Measurements from ENCODE around the gene XYLT1.

The XYLT1 gene

DNA sequence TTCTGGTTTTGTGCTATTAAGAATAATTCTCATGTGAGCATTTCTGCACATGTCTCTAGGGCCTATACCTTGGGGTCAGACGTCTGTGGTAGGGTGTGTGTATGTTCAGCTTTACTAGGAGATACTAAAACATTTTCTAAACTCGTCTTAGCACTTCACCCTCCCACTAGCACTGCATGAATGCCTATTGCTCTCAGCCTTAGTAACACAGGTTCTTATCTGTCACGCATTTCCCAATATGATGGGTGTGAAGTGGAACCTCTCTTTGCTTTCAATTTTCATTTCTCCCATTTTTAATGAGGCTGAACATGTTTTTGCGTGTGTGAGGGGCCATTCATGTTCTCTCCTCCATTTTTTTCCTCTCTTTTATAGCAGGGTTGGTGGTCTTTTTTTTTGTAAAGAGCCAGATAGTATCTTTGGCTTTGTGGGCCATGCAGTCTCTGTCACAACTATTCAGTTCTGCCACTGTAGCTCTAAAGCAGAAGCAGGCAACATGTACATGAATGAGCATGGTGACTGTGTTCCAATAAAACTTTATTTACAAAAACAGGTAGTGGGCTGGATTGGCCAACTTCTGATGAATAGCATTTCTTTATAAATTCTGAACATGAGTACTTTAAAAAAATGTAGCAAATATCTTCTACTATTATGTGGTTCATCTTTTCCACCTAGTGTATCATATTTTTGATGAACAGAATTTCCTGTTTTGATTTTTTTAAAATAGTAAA is 354.0 kb downstream of the XYLT1 start:
- H3K4me3 ChIP-seq (ENCODE audit: low read length) = no peak overlapping the region
- no peak for TF ChIP-seq CTCF (IDR thresholded peaks at IDR 0.05; ENCODE audit: insufficient read depth, low read depth, low read length, missing control alignments)
- DNase-seq (ENCODE audit: low read depth) = no peak

GRCh38 chr16:17109413-17109812 is 361.3 kb downstream of the XYLT1 start:
- TF ChIP-seq CTCF (IDR thresholded peaks at IDR 0.05; ENCODE audit: insufficient read depth, low read depth, low read length, missing control alignments) = no peak

DNA sequence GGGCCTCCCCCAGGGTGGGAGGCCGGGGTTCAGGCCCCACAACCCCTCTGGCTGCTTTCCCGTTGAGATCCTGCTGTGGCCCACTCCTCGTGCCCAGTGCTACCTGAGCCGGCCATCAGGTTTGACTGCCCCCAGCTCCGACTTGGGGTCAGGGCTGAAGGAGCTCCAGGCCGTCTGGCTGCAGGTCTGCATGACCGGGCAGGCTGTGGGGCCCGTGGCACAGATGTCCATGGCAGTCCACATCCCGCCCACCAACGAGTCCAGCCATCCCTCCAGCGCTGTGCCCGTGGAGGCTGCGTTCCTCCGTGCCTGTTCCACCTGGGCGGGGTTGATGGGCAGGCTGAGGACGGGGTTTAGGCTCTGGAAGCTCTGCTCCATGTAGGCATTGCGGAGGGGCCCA is 362.2 kb downstream of the XYLT1 start:
- no peak overlapping the region for H3K4me3 ChIP-seq (ENCODE audit: low read length)
- DNase-seq (ENCODE audit: low read depth) = no peak
- no peak for TF ChIP-seq CTCF (IDR thresholded peaks at IDR 0.05; ENCODE audit: insufficient read depth, low read depth, low read length, missing control alignments)

More at GRCh38 chr16:17109413-17109812, 361.3 kb downstream of the XYLT1 start:
- no peak overlapping the region for H3K4me3 ChIP-seq (ENCODE audit: low read length)
- no peak for DNase-seq (ENCODE audit: low read depth)

DNA sequence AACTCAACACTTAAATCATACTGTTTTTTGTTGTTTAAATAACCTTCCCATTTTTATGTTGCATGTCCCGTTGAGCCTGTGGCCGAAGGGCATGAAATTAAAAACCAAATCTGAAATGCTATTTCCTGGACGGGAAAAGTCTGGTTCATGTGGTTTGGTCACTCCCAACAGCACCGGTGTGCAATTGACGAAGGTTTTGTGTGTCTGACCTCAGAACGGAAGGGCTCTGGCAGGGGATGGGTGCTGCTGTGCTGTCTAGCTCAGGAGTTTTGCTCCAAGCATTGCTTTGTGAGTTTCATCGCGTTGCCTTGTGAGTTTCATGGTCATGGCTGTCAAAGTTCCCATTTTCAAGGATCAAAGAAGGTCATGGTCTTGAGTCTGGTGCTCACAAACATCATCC is 363.3 kb downstream of the XYLT1 start:
- DNase-seq (ENCODE audit: low read depth) = no peak
- TF ChIP-seq CTCF (IDR thresholded peaks at IDR 0.05; ENCODE audit: insufficient read depth, low read depth, low read length, missing control alignments) = no peak
- no peak overlapping the region for H3K4me3 ChIP-seq (ENCODE audit: low read length)

- H3K4me3 ChIP-seq (ENCODE audit: low read length) = no peak overlapping the region
- DNase-seq (ENCODE audit: low read depth) = no peak
Observed at GRCh38 chr16:17106243-17106791, 364.4 kb downstream of the XYLT1 start.

GRCh38 chr16:17105239-17105797 is 365.4 kb downstream of the XYLT1 start:
- H3K4me3 ChIP-seq (ENCODE audit: low read length) = no peak overlapping the region
- DNase-seq (ENCODE audit: low read depth) = no peak
- no peak for TF ChIP-seq CTCF (IDR thresholded peaks at IDR 0.05; ENCODE audit: insufficient read depth, low read depth, low read length, missing control alignments)

More at GRCh38 chr16:17106243-17106791, 364.4 kb downstream of the XYLT1 start:
- TF ChIP-seq CTCF (IDR thresholded peaks at IDR 0.05; ENCODE audit: insufficient read depth, low read depth, low read length, missing control alignments) = no peak
